ENCODE results near the gene ZNF777.

- TF ChIP-seq CTCF (conservative IDR thresholded peaks at IDR 0.05 in 1 of 2, IDR thresholded peaks at IDR 0.05 in 1 of 2; ENCODE audit: low read depth in 1 of 2, low read length in 2 of 2) (no peak), EZH2 (IDR thresholded peaks at IDR 0.05; ENCODE audit: low read length, missing control alignments) (no peak)
These were observed 8.9 kb upstream of the ZNF777 start for GRCh38 chr7:149469806-149470205.

All from fibroblast of lung (primary cell).